ENCODE results near the gene KMT2C.
"Not testable (repeated sequence)": the region's sequence is repeated elsewhere in the genome, so short reads cannot be mapped to it uniquely, and the experiment has no call there.

The KMT2C gene

GRCh38 chr7:152435384-152436110 is at the start of gene KMT2C:
Gene KMT2C, minus strand, starts transcription at chr7:152436003. Its CDS starts 217 bp downstream, at chr7:152435786.
- DNase-seq (ENCODE audit: low read depth) = no peak

GRCh38 chr7:152481082-152481481 is 45.3 kb upstream of the KMT2C start:
- no peak for DNase-seq (ENCODE audit: low read depth)

DNA sequence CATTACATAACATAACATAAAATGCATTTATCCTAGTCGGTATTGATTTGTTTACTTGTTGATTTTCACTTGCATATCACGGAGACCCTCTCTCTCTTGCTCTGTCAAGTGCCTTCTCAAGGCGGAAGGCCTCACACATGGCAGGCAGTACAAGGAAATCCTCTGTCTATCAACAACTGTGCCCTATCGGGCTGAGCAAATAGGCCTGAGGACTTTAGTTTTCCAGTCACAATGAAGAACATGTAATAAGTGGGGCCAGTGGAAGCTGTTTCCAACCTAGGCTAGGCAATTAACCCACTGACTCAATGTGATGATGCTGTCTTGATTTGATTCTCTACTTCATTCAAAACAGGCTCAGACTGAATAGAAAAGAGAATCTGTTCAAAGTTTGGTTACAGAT is 44.9 kb upstream of the KMT2C start:
- no peak for DNase-seq (ENCODE audit: low read depth)

GRCh38 chr7:152479595-152479994 is 43.8 kb upstream of the KMT2C start:
- DNase-seq (ENCODE audit: low read depth) = no peak

DNA sequence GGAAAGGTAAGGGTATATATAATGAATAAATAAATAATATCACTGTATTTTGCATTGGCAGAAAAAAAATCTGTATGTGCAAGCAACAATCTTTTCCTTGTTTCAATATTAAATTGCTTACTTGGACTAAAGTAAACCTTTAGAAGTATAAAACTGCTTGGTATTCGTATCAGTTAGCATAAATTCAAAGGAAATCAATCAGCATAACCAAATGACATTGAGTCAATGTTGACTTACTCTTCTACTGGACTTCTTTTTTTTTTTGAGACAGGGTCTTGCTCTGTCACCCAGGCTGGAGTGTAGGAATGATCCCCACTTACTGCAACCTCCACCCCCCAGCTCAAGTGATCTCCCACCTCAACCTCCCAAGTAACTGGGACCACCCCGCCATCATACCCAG is 42.3 kb upstream of the KMT2C start:
- DNase-seq (ENCODE audit: low read depth) = no peak

DNA sequence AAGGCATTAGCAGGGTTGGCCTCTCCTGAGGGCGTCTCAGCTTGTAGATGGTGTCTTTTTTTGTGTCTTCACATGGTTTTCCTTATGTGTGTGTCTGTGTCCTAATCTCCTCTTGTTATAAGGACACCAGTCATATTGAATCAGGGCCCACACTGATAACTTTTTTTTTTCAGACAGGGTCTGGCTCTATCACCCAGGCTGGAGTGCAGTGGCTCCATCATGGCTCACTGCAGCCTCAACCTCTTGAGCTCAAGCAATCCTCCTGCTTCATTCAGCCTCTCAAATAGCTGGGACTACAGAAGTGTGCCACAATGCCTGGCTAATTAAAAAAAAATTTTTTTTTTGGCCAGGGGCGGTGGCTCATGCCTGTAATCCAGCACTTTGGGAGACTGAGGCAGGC is 41.3 kb upstream of the KMT2C start:
- DNase-seq (ENCODE audit: low read depth) = no peak

DNA sequence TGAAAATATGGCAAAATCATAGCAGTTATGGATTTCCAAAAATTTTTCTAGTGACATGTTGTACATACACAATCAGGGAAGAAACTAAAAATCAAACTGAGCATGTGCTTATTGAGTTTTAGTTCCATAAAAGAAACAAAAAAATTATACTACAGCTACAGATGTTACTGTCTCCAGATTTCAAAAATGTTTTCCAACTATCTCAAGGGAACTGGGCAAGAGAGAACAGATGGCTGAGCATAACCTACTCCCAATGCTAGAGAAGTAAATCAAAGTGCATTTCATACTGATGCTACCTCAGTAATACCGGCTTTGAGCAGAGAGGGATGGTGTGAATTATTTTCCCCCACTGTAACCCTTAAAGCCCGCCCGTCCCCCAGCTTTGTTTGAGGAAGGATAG is 40.7 kb upstream of the KMT2C start:
- DNase-seq (ENCODE audit: low read depth) = no peak

DNA sequence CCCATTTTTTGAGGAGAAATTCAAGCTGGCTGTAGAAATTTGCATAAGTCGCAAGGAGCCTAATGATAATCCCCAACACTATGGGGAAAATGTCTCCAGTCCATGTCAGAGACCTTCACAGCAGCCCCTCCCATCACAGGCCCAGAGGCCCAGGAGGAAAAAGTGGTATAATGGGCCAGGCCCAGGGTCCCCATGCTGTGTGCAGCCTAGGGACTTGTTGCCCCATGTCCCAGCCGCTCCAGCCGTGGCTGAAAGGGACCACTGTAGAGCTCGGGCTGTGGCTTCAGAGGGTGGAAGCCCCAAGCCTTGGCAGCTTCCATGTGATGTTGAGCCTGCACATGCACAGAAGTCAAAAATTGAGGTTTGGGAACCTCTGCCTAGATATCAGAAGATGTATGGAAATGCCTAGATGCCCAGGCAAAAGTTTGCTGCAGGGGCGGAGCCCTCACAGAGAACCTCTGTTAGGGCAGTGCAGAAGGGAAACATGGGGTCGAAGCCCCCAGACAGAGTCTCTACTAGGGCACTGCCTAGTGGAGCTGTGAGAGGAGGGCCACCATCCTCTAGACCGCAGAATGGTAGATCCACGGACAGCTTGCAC is 35.3 kb upstream of the KMT2C start:
- not testable (repeated sequence) for DNase-seq (ENCODE audit: low read depth)

DNA sequence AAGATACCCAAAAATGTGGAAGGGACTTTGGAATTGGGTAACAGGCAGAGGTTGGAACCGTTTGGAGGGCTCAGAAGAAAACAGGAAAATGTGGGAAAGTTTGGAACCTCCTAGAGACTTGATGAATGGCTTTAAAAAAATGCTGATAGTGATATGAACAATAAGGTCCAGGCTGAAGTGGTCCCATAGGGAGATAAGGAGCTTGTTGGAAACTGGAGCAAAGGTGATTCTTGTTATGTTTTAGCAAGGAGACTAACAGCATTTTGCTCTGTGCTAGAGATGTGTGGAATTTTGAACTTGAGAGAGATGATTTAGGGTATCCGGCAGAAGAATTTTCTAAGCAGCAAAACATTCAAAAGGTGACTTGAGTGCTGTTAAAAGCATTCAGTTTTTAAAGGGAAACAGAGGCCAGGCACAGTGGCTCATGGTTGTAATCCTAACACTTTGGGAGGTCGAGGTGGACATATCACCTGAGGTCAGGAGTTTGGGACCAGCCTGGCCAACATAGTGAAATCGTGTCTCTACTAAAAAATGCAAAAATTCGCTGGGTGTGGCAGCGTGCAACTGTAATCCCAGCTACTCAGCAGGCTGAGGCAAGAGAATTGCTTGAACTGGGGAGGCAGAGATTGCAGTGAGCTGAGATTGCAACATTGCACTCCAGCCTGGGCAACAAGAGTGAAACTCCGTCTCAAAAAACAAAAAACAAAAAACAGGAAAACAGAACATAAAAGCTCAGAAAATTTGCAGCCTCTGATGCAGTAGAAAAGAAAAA is 34.6 kb upstream of the KMT2C start:
- not testable (repeated sequence) for DNase-seq (ENCODE audit: low read depth)

DNA sequence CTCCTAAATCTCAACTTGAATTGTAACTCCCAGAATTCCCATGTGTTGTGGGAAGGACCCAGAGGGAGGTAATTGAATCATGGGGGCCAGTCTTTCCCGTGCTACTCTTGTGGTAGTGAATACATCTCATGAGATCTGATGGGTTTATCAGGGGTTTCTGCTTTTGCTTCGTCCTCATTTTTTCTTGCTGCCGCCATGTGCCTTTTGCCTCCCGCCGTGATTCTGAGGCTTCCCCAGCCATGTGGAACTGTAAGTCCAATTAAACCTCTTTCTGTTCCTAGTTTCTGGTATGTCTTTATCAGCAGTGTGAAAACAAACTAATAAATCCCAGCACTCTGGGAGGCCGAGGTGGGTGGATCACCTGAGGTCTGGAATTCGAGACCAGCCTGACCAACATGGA is 33.8 kb upstream of the KMT2C start:
- not testable (repeated sequence) for DNase-seq (ENCODE audit: low read depth)

- no peak for DNase-seq (ENCODE audit: low read depth)
Observed at GRCh38 chr7:152467225-152467624, 31.4 kb upstream of the KMT2C start.

GRCh38 chr7:152465119-152465387 is 29.2 kb upstream of the KMT2C start:
- DNase-seq (ENCODE audit: low read depth) = no peak

DNA sequence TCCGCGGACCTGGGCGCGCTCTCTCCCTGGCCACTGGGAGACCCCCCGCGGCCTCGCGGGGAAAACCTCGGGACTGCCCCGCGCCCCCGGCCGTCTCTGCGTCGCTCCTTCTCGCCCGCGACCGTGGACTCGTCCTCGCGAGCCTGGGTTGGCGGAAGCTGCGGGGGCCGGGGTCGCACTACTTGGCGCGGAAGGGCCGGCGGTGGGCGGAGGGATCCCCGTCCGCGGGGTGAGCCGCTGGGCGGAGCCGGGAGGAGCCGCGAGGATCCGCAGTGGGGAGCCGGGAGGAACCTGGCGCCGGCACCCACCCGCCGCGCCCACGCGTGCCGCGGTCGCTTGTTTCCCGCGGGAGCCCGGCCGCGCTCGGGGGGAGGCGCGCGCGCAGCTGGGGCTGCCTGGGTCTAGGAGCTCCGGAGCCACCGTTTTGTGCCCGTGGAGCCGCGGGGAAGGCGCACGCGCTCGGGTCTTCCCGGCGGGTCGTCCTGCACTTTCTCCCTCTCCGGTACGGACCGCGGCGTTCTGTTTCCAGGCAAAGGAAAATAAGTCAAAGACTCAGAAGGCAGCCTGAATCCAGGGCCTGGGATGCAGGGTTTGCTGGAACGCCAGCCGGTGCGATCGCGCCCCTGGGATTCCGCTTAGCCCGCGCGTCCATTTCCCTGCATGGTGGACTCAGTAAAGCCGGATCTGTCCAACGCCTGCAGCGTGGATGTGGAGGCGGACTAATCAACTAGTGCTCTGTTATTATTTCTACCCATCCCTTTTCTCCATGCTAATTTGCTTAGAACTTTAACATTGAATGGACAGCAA is 28.7 kb upstream of the KMT2C start:
- peak; percentile 32 for DNase-seq (ENCODE audit: low read depth)

GRCh38 chr7:152463709-152464311 is 28.0 kb upstream of the KMT2C start:
- DNase-seq (ENCODE audit: low read depth) = peak; percentile 99

DNA sequence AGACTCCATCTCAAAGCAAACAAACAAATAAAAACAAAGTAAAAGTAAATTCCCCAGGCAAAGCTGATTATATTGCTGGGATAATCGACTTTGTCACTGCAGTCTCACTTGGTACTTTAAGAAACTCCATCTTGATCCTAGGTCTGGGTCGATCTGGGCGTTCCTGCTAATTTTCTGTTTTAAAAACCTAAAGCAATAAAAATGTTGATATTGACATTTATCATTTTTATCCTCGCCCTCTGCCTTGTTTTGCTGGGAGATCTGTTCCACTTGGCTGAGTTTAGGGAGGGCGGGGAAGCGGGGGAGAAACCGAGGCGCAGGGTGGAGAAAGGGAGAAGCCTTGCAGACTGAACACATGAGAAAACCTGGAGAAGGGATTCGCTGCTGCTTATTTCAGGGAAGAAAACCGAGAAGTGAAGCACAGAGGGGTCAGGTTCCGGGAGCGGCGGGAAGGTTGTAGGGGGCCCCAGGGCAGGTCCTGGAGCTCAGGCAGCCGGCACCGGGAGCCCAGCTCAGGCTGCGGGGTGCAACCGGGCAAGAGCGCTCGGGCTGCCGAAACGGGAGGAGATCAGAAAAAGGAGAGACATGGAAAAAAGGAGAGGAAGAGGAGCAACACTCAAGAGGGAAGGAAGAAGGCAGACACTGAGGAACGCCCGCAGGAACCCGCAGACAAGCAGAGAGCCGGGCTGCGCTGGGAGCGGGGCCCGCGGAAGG is 27.3 kb upstream of the KMT2C start:
- peak; percentile 30 for DNase-seq (ENCODE audit: low read depth)

GRCh38 chr7:152459724-152460251 is 24.0 kb upstream of the KMT2C start:
- no peak for DNase-seq (ENCODE audit: low read depth)

GRCh38 chr7:152451356-152451755 is 15.6 kb upstream of the KMT2C start:
- DNase-seq (ENCODE audit: low read depth) = no peak

DNA sequence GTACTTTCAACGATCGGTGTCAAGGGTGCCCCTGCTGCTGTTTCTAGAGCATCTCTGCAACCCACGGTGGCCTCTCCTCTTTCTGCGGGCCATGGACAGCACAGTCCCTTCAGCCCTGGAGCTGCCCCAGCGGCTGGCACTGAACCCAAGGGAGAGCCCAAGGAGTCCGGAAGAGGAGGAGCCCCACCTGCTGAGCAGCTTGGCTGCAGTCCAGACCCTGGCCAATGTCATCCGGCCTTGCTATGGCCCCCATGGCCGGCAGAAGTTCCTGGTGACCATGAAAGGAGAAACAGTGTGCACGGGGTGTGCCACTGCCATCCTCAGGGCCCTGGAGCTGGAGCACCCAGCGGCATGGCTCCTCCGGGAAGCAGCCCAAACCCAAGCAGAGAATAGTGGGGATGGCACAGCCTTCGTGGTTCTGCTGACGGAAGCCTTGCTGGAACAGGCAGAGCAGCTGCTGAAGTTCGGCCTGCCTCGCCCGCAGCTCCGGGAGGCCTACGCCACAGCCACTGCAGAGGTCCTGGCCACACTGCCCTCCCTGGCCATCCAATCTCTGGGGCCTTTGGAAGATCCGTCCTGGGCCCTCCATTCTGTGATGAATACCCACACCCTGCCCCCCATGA is 9.7 kb upstream of the KMT2C start:
- DNase-seq (ENCODE audit: low read depth) = not testable (repeated sequence)

DNA sequence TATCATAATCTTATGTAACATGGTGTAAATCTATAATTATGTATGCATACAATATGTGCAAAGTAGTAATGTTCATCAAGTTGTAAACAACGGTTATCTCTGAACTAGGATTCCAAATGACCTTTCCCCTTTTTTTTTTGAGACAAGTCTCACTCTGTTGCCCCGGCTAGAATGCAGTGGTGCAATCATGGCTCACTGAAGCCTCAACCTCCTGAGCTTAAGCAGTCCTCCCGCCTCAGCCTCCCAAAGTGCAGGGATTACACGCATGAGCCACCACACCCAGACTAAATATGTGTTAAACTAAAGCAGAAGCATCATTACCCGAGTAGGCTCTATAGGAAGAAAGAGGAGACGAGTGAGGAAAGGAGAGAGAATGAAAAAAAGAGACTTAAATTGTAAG is 7.8 kb upstream of the KMT2C start:
- DNase-seq (ENCODE audit: low read depth) = no peak

DNA sequence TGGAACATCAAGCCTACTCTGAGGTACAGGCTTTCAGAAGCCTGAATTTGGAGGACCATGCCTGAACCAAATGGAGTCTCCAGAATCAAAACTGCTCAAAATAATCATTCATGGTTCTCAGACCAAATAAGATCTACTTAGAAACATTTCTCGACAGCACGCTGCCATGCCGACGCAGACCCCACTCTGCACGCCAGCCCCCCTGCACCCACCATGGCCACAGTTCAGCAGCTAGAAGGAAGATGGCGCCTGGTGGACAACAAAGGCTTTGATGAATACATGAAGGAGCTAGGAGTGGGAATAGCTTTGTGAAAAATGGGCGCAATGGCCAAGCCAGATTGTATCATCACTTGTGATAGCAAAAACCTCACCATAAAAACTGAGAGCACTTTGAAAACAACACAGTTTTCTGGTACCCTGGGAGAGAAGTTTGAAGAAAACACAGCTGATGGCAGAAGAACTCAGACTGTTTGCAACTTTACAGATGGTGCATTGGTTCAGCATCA is 6.6 kb upstream of the KMT2C start:
- DNase-seq (ENCODE audit: low read depth) = no peak

- DNase-seq (ENCODE audit: low read depth) = not testable (repeated sequence)
Observed at GRCh38 chr7:152441810-152442209, 6.0 kb upstream of the KMT2C start.
